IPS-18a (cell line): ENCODE measurements around the gene CEP192.
"Not testable (repeated sequence)": the region's sequence is repeated elsewhere in the genome, so short reads cannot be mapped to it uniquely, and the experiment has no call there.

Experiments used
- H3K27ac ChIP-seq: one replicate; pipeline ENCODE4 v1.5.1; 2013; ENCODE audit warnings: low read length
- H3K27me3 ChIP-seq: one replicate; pipeline ENCODE4 v1.6.1; 2013; ENCODE audit warnings: mild to moderate bottlenecking, low read length; ENCODE audit not compliant: control insufficient read depth, insufficient read depth
- H3K36me3 ChIP-seq: one replicate; pipeline ENCODE4 v1.6.1; 2013; ENCODE audit warnings: low read depth, low read length; ENCODE audit not compliant: control insufficient read depth
- H3K4me1 ChIP-seq: one replicate; pipeline ENCODE4 v1.6.1; 2013; ENCODE audit warnings: low read depth, low read length; ENCODE audit not compliant: control insufficient read depth
- H3K4me3 ChIP-seq: one replicate; pipeline ENCODE4 v1.5.1; 2013; ENCODE audit warnings: low read length
- H3K9ac ChIP-seq: one replicate; pipeline ENCODE4 v1.6.1; 2013; ENCODE audit warnings: mild to moderate bottlenecking, low read length, moderate library complexity
- H3K9me3 ChIP-seq: one replicate; pipeline ENCODE4 v1.6.1; 2013; ENCODE audit warnings: low read depth, low read length; ENCODE audit not compliant: control insufficient read depth

Gene CEP192

GRCh38 chr18:12963069-12963468 lies 28.1 kb upstream of the CEP192 start:
- no peaks in the 10 kb centered on the region for H3K27me3 ChIP-seq
- H3K36me3 ChIP-seq, result peaks cover 51% of the 10 kb centered on the region
- H3K4me3 ChIP-seq, result no peak overlapping the region
- H3K9ac ChIP-seq, result no peak overlapping the region
- no peak overlapping the region for H3K27ac ChIP-seq
- H3K4me1 ChIP-seq, result no peaks in the 10 kb centered on the region
- H3K9me3 ChIP-seq, result no peaks in the 10 kb centered on the region

GRCh38 chr18:12968115-12968514 lies 23.0 kb upstream of the CEP192 start:
- Histone ChIP-seq H3K27me3 (no peaks in the 10 kb centered on the region), H3K9ac (no peak overlapping the region), H3K4me1 (no peaks in the 10 kb centered on the region), H3K4me3 (no peak overlapping the region), H3K27ac (no peak overlapping the region), H3K36me3 (peaks cover 54% of the 10 kb centered on the region), H3K9me3 (no peaks in the 10 kb centered on the region)

- H3K36me3 ChIP-seq, result peaks cover 51% of the 10 kb centered on the region
- no peaks in the 10 kb centered on the region for H3K9me3 ChIP-seq
- H3K27ac ChIP-seq, result no peak overlapping the region
- no peaks in the 10 kb centered on the region for H3K4me1 ChIP-seq
- H3K4me3 ChIP-seq, result no peak overlapping the region
- H3K27me3 ChIP-seq, result no peaks in the 10 kb centered on the region
- H3K9ac ChIP-seq, result no peak overlapping the region
Observed at GRCh38 chr18:12968619-12969018, 22.5 kb upstream of the CEP192 start.

GRCh38 chr18:12973562-12974213 lies 17.5 kb upstream of the CEP192 start:
- no peaks in the 10 kb centered on the region for H3K9me3 ChIP-seq
- no peak overlapping the region for H3K4me3 ChIP-seq
- no peaks in the 10 kb centered on the region for H3K4me1 ChIP-seq
- no peak overlapping the region for H3K9ac ChIP-seq
- no peaks in the 10 kb centered on the region for H3K27me3 ChIP-seq
- H3K27ac ChIP-seq, result no peak overlapping the region
- H3K36me3 ChIP-seq, result peaks cover 56% of the 10 kb centered on the region

- Histone ChIP-seq H3K27me3 (no peaks in the 10 kb centered on the region), H3K4me3 (no peak overlapping the region), H3K9ac (no peak overlapping the region), H3K27ac (no peak overlapping the region), H3K4me1 (no peaks in the 10 kb centered on the region), H3K9me3 (no peaks in the 10 kb centered on the region), H3K36me3 (peaks cover 58% of the 10 kb centered on the region)
Observed at GRCh38 chr18:12975488-12975887, 15.7 kb upstream of the CEP192 start.

- Histone ChIP-seq H3K9ac (no peak overlapping the region), H3K4me3 (no peak overlapping the region), H3K27ac (no peak overlapping the region), H3K9me3 (no peaks in the 10 kb centered on the region), H3K4me1 (no peaks in the 10 kb centered on the region), H3K36me3 (peaks cover 51% of the 10 kb centered on the region), H3K27me3 (no peaks in the 10 kb centered on the region)
Observed at GRCh38 chr18:12976305-12976704, 14.9 kb upstream of the CEP192 start.

- not testable (repeated sequence) for H3K4me3 ChIP-seq, H3K4me1 ChIP-seq, H3K9me3 ChIP-seq, H3K27ac ChIP-seq, H3K27me3 ChIP-seq, H3K9ac ChIP-seq
- peaks cover 40% of the 10 kb centered on the region for H3K36me3 ChIP-seq
Observed at GRCh38 chr18:12980065-12980464, 11.1 kb upstream of the CEP192 start.

GRCh38 chr18:12989397-12990122 lies 1.6 kb upstream of the CEP192 start:
- no peak overlapping the region for H3K27ac ChIP-seq
- H3K36me3 ChIP-seq, result peaks cover 5% of the 10 kb centered on the region
- H3K27me3 ChIP-seq, result no peaks in the 10 kb centered on the region
- H3K4me3 ChIP-seq, result no peak overlapping the region
- H3K9ac ChIP-seq, result no peak overlapping the region
- H3K4me1 ChIP-seq, result peaks cover 22% of the 10 kb centered on the region
- H3K9me3 ChIP-seq, result no peaks in the 10 kb centered on the region

GRCh38 chr18:12990123-12990475 lies 1.1 kb upstream of the CEP192 start:
- H3K27ac ChIP-seq, result no peak overlapping the region

GRCh38 chr18:12990641-12990966 lies 558 bp upstream of the CEP192 start:
- H3K36me3 ChIP-seq, result no peaks in the 10 kb centered on the region
- no peaks in the 10 kb centered on the region for H3K9me3 ChIP-seq
- H3K4me1 ChIP-seq, result peaks cover 22% of the 10 kb centered on the region
- H3K4me3 ChIP-seq, result peak overlapping the region; percentile 97
- peak overlapping the region; percentile 74 for H3K27ac ChIP-seq
- H3K9ac ChIP-seq, result peak overlapping the region; percentile 90
- no peaks in the 10 kb centered on the region for H3K27me3 ChIP-seq

More at GRCh38 chr18:12990123-12990475, 1.1 kb upstream of the CEP192 start:
- Histone ChIP-seq H3K27me3 (no peaks in the 10 kb centered on the region), H3K9me3 (no peaks in the 10 kb centered on the region), H3K36me3 (peaks cover 3% of the 10 kb centered on the region), H3K9ac (peak overlapping the region; percentile 90), H3K4me3 (peak overlapping the region; percentile 97), H3K4me1 (peaks cover 22% of the 10 kb centered on the region)

GRCh38 chr18:12991821-12992179 lies 638 bp downstream of the CEP192 start:
- no peaks in the 10 kb centered on the region for H3K36me3 ChIP-seq
- H3K27ac ChIP-seq, result peak overlapping the region; percentile 52
- H3K27me3 ChIP-seq, result no peaks in the 10 kb centered on the region
- H3K9me3 ChIP-seq, result no peaks in the 10 kb centered on the region
- peak overlapping the region; percentile 97 for H3K4me3 ChIP-seq
- H3K9ac ChIP-seq, result peak overlapping the region; percentile 90
- peaks cover 22% of the 10 kb centered on the region for H3K4me1 ChIP-seq

- Histone ChIP-seq H3K9ac (no peak overlapping the region), H3K27me3 (no peaks in the 10 kb centered on the region), H3K4me3 (no peak overlapping the region), H3K27ac (no peak overlapping the region), H3K9me3 (no peaks in the 10 kb centered on the region), H3K4me1 (peaks cover 22% of the 10 kb centered on the region), H3K36me3 (no peaks in the 10 kb centered on the region)
Observed at GRCh38 chr18:12993439-12993838, 2.3 kb downstream of the CEP192 start.
